ENCODE measurements around the gene RASSF4. TPM values are rescaled to one million over a fixed set of nuclear protein-coding genes. Genes with fewer than 3 reads are reported as not detected.
A peak's percentile ranks its signal among the peaks of the same experiment; 100 is the strongest.

The RASSF4 gene
- total RNA-seq, 4 donors from 2014 or later = 1.7 to 22.5 (median 7.4) TPM

GRCh38 chr10:44958898-44959246, 730 bp upstream of the RASSF4 start:
- WGBS, 2 donors = 8 to 10% methylated on average over 6 of the region's 6 CpGs
- Histone ChIP-seq H3K36me3 (peaks cover 0 to 8% (median 0%) of the 10 kb centered on the region in 3 donors), H3K9me3 (no peaks in the 10 kb centered on the region), H3K27me3 (no peaks in the 10 kb centered on the region), H3K27ac (peak overlapping the region; percentile 74 to 93 (median 92)), H3K4me1 (peaks cover 7 to 63% (median 36%) of the 10 kb centered on the region in 3 donors), H3K4me3 (peak overlapping the region; percentile 53 to 90 (median 77))
- DNase-seq = no peak
- TF ChIP-seq POLR2A (IDR thresholded peaks at IDR 0.05) = no peak
- no peak for TF ChIP-seq CTCF (IDR thresholded peaks at IDR 0.05)
- intact Hi-C loops (cut with DNase I) = no loop called here

GRCh38 chr10:44960088-44960460, 472 bp downstream of the RASSF4 start:
- intact Hi-C loops (cut with DNase I) = no loop called here
- DNase-seq = no peak
- WGBS, 2 donors = 50 to 71% methylated on average over 7 to 8 of the region's 8 CpGs
- no peaks in the 10 kb centered on the region for H3K27me3 ChIP-seq
- TF ChIP-seq CTCF (IDR thresholded peaks at IDR 0.05) (no peak), POLR2A (IDR thresholded peaks at IDR 0.05) (no peak)
- peak overlapping the region; percentile 43 to 93 (median 92) for H3K27ac ChIP-seq
- peak overlapping the region; percentile 53 to 90 (median 77) for H3K4me3 ChIP-seq
- H3K4me1 ChIP-seq = peaks cover 7 to 75% (median 43%) of the 10 kb centered on the region in 3 donors
- H3K9me3 ChIP-seq = no peaks in the 10 kb centered on the region
- peaks cover 0 to 8% (median 0%) of the 10 kb centered on the region in 3 donors for H3K36me3 ChIP-seq

- H3K36me3 ChIP-seq = peaks cover 0 to 6% (median 0%) of the 10 kb centered on the region in 3 donors
- no peak for DNase-seq
- H3K27ac ChIP-seq = peak overlapping the region; percentile 43 to 93 (median 92)
- intact Hi-C loops (cut with DNase I) = no loop called here
- H3K9me3 ChIP-seq = no peaks in the 10 kb centered on the region
- peaks cover 7 to 81% (median 46%) of the 10 kb centered on the region in 3 donors for H3K4me1 ChIP-seq
- peak overlapping the region; percentile 53 to 90 (median 77) for H3K4me3 ChIP-seq
- H3K27me3 ChIP-seq = no peaks in the 10 kb centered on the region
- 71 to 84% methylated on average over 4 to 5 of the region's 7 CpGs for WGBS, 2 donors
- no peak for TF ChIP-seq CTCF (IDR thresholded peaks at IDR 0.05)
- TF ChIP-seq POLR2A (IDR thresholded peaks at IDR 0.05) = no peak
These were observed 1.1 kb downstream of the RASSF4 start for GRCh38 chr10:44960482-44961229.

- WGBS, 2 donors = 61 to 80% methylated on average over 3 to 4 of the region's 4 CpGs
- H3K27ac ChIP-seq = peak overlapping the region in 2 of 4 donors; percentile 91 to 92
- no peaks in the 10 kb centered on the region for H3K27me3 ChIP-seq
- no peaks in the 10 kb centered on the region for H3K9me3 ChIP-seq
- H3K36me3 ChIP-seq = peaks cover 0 to under 1% (median 0%) of the 10 kb centered on the region in 3 donors
- intact Hi-C loops (cut with DNase I) = no loop called here
- TF ChIP-seq CTCF (IDR thresholded peaks at IDR 0.05) (no peak), POLR2A (IDR thresholded peaks at IDR 0.05) (no peak)
- H3K4me1 ChIP-seq = peaks cover 7 to 87% (median 46%) of the 10 kb centered on the region in 3 donors
- peak overlapping the region in 3 of 4 donors; percentile 72 to 90 (median 82) for H3K4me3 ChIP-seq
- no peak for DNase-seq
These were observed 1.6 kb downstream of the RASSF4 start for GRCh38 chr10:44961230-44961571.

GRCh38 chr10:44961931-44962750, 2.5 kb downstream of the RASSF4 start:
- Histone ChIP-seq H3K4me3 (peak overlapping the region in 3 of 4 donors; percentile 10 to 82 (median 72)), H3K4me1 (peaks cover 11 to 94% (median 48%) of the 10 kb centered on the region in 3 donors), H3K9me3 (no peaks in the 10 kb centered on the region), H3K36me3 (no peaks in the 10 kb centered on the region), H3K27ac (peak overlapping the region; percentile 16 to 92 (median 78)), H3K27me3 (no peaks in the 10 kb centered on the region)
- no peak for DNase-seq
- 52 to 73% methylated on average over 8 to 10 of the region's 11 CpGs for WGBS, 2 donors
- TF ChIP-seq POLR2A (IDR thresholded peaks at IDR 0.05) (no peak), CTCF (IDR thresholded peaks at IDR 0.05) (no peak)
- intact Hi-C loops (cut with DNase I) = no loop called here

Measured in esophagus squamous epithelium (tissue), 5 donors.